ENCODE measurements around the gene BIRC3. TPM values are rescaled to one million over a fixed set of nuclear protein-coding genes. Genes with fewer than 3 reads are reported as not detected.
A peak's percentile ranks its signal among the peaks of the same experiment; 100 is the strongest.
"Not testable (repeated sequence)": the region's sequence is repeated elsewhere in the genome, so short reads cannot be mapped to it uniquely, and the experiment has no call there.

BIRC3 gene
- total RNA-seq, 1 donor from 2014 or later, result 0.08 TPM

- H3K9me3 Mint-ChIP-seq (ENCODE audit: unreplicated experiment), result no peaks in the 10 kb centered on the region
- H3K27ac Mint-ChIP-seq (ENCODE audit: unreplicated experiment), result no peak overlapping the region
- H3K4me1 Mint-ChIP-seq (ENCODE audit: unreplicated experiment), result peaks cover 6% of the 10 kb centered on the region
- peaks cover 33% of the 10 kb centered on the region for H3K36me3 Mint-ChIP-seq (ENCODE audit: low read depth, unreplicated experiment)
- no peak for TF ChIP-seq CTCF (IDR thresholded peaks at IDR 0.05; ENCODE audit: unreplicated experiment)
- peaks cover 2% of the 10 kb centered on the region for H3K27me3 Mint-ChIP-seq (ENCODE audit: unreplicated experiment)
- peak overlapping the region; percentile 7 for H3K4me3 Mint-ChIP-seq (ENCODE audit: unreplicated experiment)
- no peak for DNase-seq (ENCODE audit: low spot score)
Measured at GRCh38 chr11:102361086-102362031, 44.1 kb downstream of the BIRC3 start.

- H3K4me1 Mint-ChIP-seq (ENCODE audit: unreplicated experiment), result peaks cover 11% of the 10 kb centered on the region
- H3K4me3 Mint-ChIP-seq (ENCODE audit: unreplicated experiment), result no peak overlapping the region
- no peak overlapping the region for H3K27ac Mint-ChIP-seq (ENCODE audit: unreplicated experiment)
- no peak for DNase-seq (ENCODE audit: low spot score)
- H3K27me3 Mint-ChIP-seq (ENCODE audit: unreplicated experiment), result peaks cover 2% of the 10 kb centered on the region
- no peaks in the 10 kb centered on the region for H3K9me3 Mint-ChIP-seq (ENCODE audit: unreplicated experiment)
- no peak for TF ChIP-seq CTCF (IDR thresholded peaks at IDR 0.05; ENCODE audit: unreplicated experiment)
- H3K36me3 Mint-ChIP-seq (ENCODE audit: low read depth, unreplicated experiment), result peaks cover 54% of the 10 kb centered on the region
Measured at GRCh38 chr11:102364991-102365390, 47.7 kb downstream of the BIRC3 start.

GRCh38 chr11:102367364-102367763, 50.1 kb downstream of the BIRC3 start:
- DNase-seq (ENCODE audit: low spot score), result no peak
- peaks cover 17% of the 10 kb centered on the region for H3K4me1 Mint-ChIP-seq (ENCODE audit: unreplicated experiment)
- H3K4me3 Mint-ChIP-seq (ENCODE audit: unreplicated experiment), result no peak overlapping the region
- H3K9me3 Mint-ChIP-seq (ENCODE audit: unreplicated experiment), result no peaks in the 10 kb centered on the region
- no peak overlapping the region for H3K27ac Mint-ChIP-seq (ENCODE audit: unreplicated experiment)
- no peak for TF ChIP-seq CTCF (IDR thresholded peaks at IDR 0.05; ENCODE audit: unreplicated experiment)
- H3K27me3 Mint-ChIP-seq (ENCODE audit: unreplicated experiment), result no peaks in the 10 kb centered on the region
- H3K36me3 Mint-ChIP-seq (ENCODE audit: low read depth, unreplicated experiment), result peaks cover 42% of the 10 kb centered on the region

- no peak for TF ChIP-seq CTCF (IDR thresholded peaks at IDR 0.05; ENCODE audit: unreplicated experiment)
- H3K27ac Mint-ChIP-seq (ENCODE audit: unreplicated experiment), result no peak overlapping the region
- peaks cover 18% of the 10 kb centered on the region for H3K4me1 Mint-ChIP-seq (ENCODE audit: unreplicated experiment)
- no peak for DNase-seq (ENCODE audit: low spot score)
- no peaks in the 10 kb centered on the region for H3K27me3 Mint-ChIP-seq (ENCODE audit: unreplicated experiment)
- peaks cover 43% of the 10 kb centered on the region for H3K36me3 Mint-ChIP-seq (ENCODE audit: low read depth, unreplicated experiment)
- no peaks in the 10 kb centered on the region for H3K9me3 Mint-ChIP-seq (ENCODE audit: unreplicated experiment)
- peak overlapping the region; percentile 3 for H3K4me3 Mint-ChIP-seq (ENCODE audit: unreplicated experiment)
Measured at GRCh38 chr11:102368472-102368871, 51.2 kb downstream of the BIRC3 start.

GRCh38 chr11:102374633-102375424, 57.5 kb downstream of the BIRC3 start:
- DNase-seq (ENCODE audit: low spot score); H3K9me3 Mint-ChIP-seq (ENCODE audit: unreplicated experiment); H3K27me3 Mint-ChIP-seq (ENCODE audit: unreplicated experiment): not testable (repeated sequence)
- peaks cover 11% of the 10 kb centered on the region for H3K4me1 Mint-ChIP-seq (ENCODE audit: unreplicated experiment)
- H3K4me3 Mint-ChIP-seq (ENCODE audit: unreplicated experiment), result peak overlapping the region; percentile 31
- H3K27ac Mint-ChIP-seq (ENCODE audit: unreplicated experiment), result peak overlapping the region; percentile 48
- H3K36me3 Mint-ChIP-seq (ENCODE audit: low read depth, unreplicated experiment), result peaks cover 31% of the 10 kb centered on the region

Measured in endothelial cell (in vitro differentiated cells).